HG03045 (cell line): Measurements from ENCODE around the gene GNPDA2.

ENCODE experiments used
- ATAC-seq: cut with Tn5 transposase; IDR thresholded peaks from one replicate; pipeline ENCODE4 v1.9.1; 2021; ENCODE audit warnings: mild to moderate bottlenecking, moderate library complexity; ENCODE audit not compliant: unreplicated experiment

The GNPDA2 gene

DNA sequence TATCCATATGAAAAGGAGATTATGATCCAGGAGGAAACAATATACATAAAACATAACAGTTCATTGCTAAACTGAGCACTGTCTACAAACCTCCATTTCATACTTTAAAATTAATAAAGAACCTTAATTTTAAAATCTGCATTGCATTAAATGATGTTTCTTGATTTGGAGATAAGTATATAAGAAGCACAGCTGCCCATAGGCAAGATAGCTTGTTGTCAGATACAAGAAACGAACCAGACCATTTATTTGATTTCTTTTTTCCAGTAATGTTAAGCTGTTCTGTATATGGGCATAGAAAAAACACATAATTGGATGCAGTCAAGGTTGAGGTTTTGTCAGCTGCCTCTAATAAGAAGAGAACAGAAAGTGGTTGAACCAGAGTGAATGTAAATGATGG, 41.7 kb downstream of the GNPDA2 start:
- ATAC-seq, result no peak

DNA sequence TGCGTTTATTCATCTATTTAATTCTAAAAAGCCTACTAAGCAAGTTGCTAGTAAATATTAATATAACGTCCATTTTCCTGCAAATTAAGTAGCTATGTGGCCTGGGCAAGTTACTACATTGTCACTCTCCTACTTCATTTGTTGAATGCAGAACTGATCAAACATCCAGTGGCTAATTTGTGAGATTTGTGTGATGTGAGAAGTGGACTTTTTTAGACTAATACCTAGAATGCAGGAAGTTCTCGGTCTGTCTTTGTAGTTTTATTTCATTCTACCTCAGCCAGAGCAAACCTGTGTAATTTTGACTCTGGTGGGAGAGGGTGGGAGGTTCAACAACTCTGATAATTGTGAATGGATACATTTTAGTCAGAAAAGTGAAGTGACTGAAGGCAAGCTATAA, 47.3 kb downstream of the GNPDA2 start:
- ATAC-seq, result no peak

DNA sequence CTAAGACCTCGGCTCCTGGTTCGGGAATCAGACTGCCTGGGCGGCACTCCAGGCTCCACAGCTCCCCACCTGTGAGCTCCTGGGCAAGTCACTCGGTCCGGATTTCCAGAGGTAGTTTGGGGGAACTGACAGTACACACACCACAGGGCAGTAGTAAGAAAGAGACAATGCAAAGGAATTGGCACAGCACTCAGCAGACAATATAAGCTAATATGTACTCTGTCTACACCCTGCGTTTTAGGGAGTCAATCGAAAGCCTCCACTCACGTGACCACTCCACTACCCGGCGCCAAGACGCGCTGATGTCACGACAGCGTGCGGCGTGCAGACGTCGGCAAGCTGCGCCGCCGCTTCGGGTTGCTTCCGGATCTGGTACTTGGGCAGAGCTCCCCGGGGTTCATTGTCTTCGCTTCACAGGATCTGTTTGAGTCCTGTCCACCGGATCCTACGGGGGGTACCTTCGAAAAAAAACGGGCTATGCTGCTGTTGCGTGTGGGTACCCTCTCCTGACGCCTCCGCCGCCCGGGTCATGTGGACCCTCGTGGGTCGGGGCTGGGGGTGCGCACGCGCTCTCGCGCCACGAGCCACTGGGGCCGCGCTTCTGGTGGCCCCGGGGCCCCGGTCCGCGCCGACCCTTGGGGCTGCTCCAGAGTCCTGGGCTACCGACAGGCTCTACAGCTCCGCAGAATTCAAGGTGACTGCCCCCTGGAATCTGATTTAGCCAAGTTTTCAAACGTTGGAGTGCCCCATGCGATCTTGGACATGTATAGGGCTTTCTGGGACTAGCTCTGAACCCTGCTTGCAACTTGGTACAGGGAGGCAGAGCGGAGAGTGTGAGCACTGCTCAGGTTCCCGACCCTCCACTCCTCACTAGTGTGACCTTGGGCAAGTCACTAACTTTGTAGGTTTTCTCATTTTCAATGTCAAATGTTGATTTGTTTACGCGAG, 48.0 kb downstream of the GNPDA2 start, which contains the start of gene GUF1:
Gene GUF1 (plus strand): TSS at position 327 of the 948 bp plus-strand sequence. CDS start 203 bp downstream, at position 530.
- ATAC-seq, result peak; percentile 98

DNA sequence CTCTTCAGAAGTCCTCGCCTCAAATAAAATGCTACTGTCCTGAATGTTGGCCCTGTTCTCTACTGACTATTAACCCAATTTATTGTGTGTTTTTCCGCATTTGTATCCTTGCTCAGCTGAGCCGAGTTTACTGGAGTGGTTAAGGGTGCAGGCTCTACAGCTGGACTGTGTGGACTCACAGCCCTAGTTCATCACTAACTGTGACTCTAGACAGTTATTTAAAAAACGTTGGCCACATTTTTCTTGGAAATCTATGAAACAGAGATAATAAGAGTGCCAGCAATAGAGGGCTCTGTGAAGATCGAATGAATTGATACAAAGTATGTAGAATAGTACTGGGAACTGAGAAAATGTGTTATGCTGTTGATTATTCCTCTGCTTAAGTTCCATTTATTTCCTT, 51.0 kb downstream of the GNPDA2 start:
- no peak for ATAC-seq

DNA sequence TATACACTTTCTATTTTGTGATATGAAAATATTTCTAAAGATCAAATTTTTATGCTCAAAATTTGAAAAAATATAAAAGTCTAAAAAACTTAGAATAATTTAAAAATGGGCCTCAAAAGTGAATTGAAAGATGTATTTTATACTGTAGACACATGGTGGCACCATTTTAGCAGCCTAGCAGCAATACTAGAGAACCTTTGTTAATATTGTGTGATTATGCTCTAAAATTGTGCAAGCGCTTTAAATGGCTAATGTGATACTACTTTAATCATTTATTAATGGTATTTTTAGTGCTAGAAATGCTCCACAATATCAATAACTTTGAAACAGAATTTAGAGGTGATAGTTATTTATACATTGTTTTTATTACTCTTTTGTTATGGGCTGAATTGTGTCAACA, 51.9 kb downstream of the GNPDA2 start:
- ATAC-seq, result no peak

DNA sequence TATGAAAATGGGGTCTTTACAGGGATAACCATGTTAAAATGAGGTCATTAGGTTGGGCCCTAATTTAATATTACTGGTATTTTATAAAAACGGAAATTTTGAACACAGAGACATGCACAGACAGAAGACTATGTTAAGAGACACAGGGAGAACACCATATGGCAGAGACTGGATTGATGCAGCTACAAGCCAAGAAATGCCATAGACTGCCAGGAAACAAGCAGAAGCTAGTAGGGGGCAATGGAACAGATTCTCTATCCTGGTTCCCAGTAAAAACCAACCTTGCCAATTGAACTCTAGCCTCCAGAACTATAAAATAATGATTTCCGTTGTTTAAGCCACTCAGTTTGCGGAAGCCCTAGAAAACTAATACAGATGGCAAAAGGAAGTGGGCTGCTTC, 54.7 kb downstream of the GNPDA2 start:
- no peak for ATAC-seq

DNA sequence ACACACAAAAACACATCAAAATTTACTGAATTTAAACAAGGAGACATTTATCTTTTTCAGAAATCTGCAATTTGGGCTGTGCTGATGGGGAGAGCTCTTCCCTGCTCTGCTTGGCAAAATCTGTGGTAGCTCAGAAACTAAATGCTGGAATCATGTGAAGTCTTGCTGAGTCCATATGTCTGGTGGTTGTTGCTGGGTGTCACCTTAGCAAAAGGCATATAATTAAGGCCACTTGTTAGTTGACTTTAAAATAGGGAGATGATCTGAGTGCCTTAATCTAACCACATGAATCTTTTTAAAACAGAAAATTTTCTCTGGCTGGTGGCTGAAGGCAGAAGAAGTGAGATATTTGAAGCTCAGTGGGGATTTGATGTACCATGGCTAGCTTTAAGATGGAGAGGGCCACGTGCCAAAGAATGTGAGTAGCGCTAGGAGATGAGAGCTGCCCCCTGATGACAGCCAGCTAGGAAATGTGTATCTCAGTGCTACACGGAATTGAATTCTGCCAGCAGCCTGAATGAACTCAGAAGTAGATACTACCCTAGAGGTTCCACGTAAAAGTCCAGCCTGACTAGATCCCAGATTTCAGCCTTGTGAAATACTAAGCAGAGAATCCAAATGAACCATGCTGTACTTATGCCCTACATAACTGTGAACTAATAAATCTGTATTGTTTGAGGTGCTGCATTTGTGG, 55.7 kb downstream of the GNPDA2 start:
- ATAC-seq, result no peak

DNA sequence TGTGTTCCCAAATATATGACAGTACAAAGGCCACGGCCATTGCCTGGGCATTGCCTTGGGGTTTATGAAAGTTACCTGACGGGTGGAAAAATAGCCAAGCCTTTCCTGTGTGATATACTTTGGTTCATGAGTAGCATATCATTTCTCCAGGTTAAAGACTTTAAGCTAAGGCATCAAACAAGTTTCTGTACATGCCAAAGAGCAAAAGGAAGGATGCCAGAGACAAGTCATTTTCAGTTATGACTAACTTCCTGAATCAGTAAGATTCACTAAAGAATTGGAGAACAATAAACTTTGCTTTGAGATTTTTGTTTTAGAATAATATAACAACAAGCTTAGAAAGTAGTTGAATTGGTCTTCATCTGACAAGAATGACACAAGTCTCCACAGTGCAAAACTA, 57.8 kb downstream of the GNPDA2 start:
- no peak for ATAC-seq

DNA sequence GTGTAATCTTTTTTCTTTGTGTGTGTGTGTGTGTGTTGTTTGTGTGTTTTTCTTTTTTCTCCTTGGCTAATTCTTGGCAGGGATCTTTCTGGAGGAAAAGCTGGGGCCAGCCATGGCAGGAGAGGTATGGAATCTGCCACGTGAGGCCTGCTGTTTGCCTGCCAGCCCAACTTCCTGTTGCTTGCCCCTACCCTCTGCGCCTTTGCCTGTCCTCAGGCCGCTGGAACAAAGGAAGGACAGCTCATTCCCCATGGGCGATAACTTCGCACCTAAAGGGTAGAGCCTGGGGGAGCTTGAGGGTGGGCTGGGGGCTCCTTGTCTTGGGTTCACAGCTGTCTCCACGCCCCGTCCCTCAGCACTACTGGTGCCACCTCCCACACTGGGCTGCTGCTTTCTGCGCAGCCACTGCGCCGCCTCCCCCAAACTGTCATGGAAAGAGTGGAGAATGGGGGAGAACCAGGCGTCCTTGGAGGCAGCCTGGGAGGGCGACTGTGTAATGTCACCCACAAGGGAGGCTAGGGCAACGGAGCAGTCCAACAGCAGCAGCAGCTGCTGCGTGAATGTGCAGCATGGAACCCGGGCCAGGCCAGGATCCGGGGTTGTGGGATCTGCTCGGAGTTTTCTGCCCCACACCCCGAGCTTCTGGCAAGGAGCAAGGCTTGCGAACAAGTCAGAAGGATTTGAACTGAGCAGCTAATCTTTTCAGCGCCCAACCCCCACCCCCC, 62.7 kb downstream of the GNPDA2 start:
- no peak for ATAC-seq

DNA sequence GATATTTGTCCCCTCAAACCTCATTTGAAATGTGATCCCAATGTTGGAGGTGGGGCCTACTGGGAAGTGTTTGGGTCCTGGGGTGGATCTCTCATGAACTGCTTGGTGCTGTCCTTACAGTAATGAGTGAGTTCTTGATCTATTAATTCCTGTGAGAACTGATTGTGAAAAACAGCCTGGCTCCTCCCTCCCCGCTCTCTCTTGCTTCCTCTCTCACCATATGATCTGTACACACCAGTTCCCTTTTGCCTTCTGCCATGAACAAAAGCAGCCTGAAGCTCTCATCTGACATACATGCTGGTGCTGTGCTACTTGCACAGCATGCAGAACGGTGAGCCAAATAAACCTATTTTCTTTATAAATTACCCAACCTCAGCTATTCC, 63.7 kb downstream of the GNPDA2 start:
- ATAC-seq, result peak; percentile 60

DNA sequence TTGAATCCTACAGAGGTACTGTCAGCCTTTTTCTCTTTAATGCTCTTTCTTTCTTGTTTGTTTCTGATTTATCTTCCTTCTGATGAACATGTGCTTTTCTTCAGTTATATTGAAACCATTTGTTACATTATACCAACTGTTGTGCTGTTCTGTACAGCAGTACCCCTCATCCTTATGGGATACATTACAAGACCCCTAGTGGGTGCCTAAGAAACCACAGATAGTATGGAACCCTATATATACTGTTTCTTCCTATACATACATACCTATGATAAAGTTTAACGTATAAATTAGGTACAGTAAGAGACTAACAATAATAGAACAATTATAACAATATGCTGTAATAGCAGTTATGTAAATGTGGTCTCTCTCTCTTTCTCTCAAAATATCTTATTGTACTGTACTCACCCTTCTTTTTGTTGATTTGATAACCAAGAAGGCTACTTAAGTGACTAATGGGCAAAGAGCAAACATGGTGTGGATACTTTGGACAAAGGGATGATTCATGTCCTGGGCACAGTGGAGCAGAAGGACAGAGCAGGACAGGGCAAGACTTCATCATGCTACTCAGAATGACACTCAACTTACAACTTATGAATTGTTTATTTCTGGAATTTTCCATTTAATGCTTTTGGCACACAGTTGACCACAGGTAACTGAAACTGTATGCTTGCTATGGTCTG, 64.3 kb downstream of the GNPDA2 start:
- no peak for ATAC-seq

DNA sequence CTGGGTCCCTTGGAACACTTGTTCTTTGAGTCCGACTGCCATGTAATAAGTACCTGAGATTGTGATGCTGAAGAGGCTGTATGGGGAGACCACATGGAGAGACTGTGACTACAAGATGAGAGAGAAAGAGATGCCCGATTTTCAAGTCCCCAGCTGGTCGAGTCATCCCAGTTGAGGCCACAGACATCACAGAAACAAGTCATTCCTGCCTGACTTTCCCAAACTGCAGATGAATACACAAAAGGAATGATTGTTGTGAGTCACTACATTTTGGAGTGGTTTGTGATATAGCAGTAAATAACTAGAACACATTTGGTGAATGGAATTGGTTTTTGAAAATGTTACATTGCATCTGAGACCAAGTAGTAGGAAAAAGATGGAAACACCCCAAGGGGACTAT, 66.0 kb downstream of the GNPDA2 start:
- no peak for ATAC-seq

DNA sequence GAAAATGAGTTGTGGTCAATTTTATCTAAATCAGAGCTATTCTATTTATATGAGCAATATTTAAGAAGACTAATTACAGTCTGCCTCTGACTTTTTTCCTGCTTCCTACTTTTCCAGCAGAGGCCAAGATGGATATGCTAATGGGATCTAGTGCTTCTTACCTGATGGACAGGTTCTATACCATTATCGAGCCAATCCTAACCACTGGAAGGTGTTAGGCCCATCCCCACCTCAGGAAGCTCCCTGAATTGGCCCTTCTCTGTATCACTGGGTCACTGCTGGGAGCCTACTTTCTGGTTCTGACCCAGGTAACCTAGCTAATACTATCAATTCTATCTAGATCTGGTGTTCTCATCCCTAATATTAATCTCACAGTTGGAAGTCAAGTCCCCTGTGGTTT, 74.4 kb downstream of the GNPDA2 start:
- ATAC-seq, result no peak
